ENCODE measurements around the gene PHF11. TPM values are rescaled to one million over a fixed set of nuclear protein-coding genes. Genes with fewer than 3 reads are reported as not detected.
"Not testable (repeated sequence)": the region's sequence is repeated elsewhere in the genome, so short reads cannot be mapped to it uniquely, and the experiment has no call there.

PHF11 gene
- polyA plus RNA-seq, 2 of the 4 experiments (the other 2 are of a cell fraction): 7.1 to 11.7 TPM

GRCh38 chr13:49488563-49488962 lies 7.2 kb upstream of the PHF11 start:
- Histone ChIP-seq H3K4me1 (no peaks in the 10 kb centered on the region), H3K4me2 (no peak overlapping the region), H3K27ac (no peak overlapping the region), H3K9me3 (no peaks in the 10 kb centered on the region), H3K4me3 (no peak overlapping the region)
- WGBS (ENCODE audit: missing lambda C conversion rate): 91% methylated on average over 2 of the region's 2 CpGs
- CTCF ChIA-PET: no interaction called here
- TF ChIP-seq ESRRA (IDR thresholded peaks at IDR 0.05; ENCODE audit: borderline replicate concordance, low read length): no peak
- no peak for TF ChIP-seq POLR2AphosphoS2 (conservative IDR thresholded peaks at IDR 0.05; ENCODE audit: low read length)
- no peak for TF ChIP-seq HEYL (CRISPR knock-in tag; IDR thresholded peaks at IDR 0.05)
- TF ChIP-seq NR3C1 (IDR thresholded peaks at IDR 0.05): no peak
- FAIRE-seq (no peak), DNase-seq (ENCODE audit: low read depth in 1 of 2, low spot score in 1 of 2) (no peak), ATAC-seq (no peak)
- POLR2A ChIA-PET: no interaction called here

DNA sequence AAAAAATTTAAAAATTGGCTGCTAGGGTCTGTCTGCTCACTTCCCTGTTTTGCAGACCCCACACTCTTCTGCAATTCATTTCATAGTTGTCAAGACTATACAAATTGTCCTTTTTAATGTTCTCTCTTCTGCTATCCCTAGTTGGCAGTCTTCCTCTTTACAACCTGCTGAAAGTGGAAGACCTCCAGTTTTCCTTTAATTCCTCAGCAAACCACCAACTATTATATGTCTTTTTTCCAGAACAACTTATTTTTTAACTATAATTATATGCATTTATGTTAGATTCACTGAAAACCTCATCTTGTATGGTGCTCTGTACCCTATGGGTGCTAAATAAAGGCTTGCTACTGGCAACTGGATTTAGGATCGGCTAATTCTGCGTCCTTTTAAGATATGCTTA lies 1.1 kb upstream of the PHF11 start:
- H3K9me3 ChIP-seq: no peaks in the 10 kb centered on the region
- WGBS (ENCODE audit: missing lambda C conversion rate): 2% methylated on average over 2 of the region's 2 CpGs
- DNase-seq (ENCODE audit: low read depth in 1 of 2, low spot score in 1 of 2): no peak
- H3K4me2 ChIP-seq: peak overlapping the region; percentile 93
- H3K4me3 ChIP-seq: peak overlapping the region; percentile 83
- H3K4me1 ChIP-seq: peaks cover 8% of the 10 kb centered on the region
- no peak for ATAC-seq
- ChIA-PET CTCF (interaction anchor here (1.6 kb wide), 1 partner anchor 183 kb away, joined by 3 read pairs; no protein-coding TSS in a partner anchor), POLR2A (interaction anchor here (1.9 kb wide), 1 partner anchor 50 kb away, joined by 10 read pairs; the partner anchor contains the start of genes CAB39L and SETDB2)
- peak overlapping the region; percentile 83 to 98 for H3K27ac ChIP-seq
- no peak for TF ChIP-seq MAZ (IDR thresholded peaks at IDR 0.05; ENCODE audit: borderline replicate concordance, low read depth, low read length)
- TF ChIP-seq, protein P1, sequence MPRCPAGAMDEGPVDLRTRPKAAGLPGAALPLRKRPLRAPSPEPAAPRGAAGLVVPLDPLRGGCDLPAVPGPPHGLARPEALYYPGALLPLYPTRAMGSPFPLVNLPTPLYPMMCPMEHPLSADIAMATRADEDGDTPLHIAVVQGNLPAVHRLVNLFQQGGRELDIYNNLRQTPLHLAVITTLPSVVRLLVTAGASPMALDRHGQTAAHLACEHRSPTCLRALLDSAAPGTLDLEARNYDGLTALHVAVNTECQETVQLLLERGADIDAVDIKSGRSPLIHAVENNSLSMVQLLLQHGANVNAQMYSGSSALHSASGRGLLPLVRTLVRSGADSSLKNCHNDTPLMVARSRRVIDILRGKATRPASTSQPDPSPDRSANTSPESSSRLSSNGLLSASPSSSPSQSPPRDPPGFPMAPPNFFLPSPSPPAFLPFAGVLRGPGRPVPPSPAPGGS (IDR thresholded peaks at IDR 0.05): no peak
- no peak for TF ChIP-seq FOSB (CRISPR knock-in tag; IDR thresholded peaks at IDR 0.05)
- TF ChIP-seq, protein P2, sequence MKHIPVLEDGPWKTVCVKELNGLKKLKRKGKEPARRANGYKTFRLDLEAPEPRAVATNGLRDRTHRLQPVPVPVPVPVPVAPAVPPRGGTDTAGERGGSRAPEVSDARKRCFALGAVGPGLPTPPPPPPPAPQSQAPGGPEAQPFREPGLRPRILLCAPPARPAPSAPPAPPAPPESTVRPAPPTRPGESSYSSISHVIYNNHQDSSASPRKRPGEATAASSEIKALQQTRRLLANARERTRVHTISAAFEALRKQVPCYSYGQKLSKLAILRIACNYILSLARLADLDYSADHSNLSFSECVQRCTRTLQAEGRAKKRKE (CRISPR knock-in tag; IDR thresholded peaks at IDR 0.05; ENCODE audit: low read depth): no peak
- TF ChIP-seq USF2 (IDR thresholded peaks at IDR 0.05): no peak
- TF ChIP-seq, protein P3, sequence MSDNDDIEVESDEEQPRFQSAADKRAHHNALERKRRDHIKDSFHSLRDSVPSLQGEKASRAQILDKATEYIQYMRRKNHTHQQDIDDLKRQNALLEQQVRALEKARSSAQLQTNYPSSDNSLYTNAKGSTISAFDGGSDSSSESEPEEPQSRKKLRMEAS (IDR thresholded peaks at IDR 0.05): no peak
- TF ChIP-seq, protein P4, sequence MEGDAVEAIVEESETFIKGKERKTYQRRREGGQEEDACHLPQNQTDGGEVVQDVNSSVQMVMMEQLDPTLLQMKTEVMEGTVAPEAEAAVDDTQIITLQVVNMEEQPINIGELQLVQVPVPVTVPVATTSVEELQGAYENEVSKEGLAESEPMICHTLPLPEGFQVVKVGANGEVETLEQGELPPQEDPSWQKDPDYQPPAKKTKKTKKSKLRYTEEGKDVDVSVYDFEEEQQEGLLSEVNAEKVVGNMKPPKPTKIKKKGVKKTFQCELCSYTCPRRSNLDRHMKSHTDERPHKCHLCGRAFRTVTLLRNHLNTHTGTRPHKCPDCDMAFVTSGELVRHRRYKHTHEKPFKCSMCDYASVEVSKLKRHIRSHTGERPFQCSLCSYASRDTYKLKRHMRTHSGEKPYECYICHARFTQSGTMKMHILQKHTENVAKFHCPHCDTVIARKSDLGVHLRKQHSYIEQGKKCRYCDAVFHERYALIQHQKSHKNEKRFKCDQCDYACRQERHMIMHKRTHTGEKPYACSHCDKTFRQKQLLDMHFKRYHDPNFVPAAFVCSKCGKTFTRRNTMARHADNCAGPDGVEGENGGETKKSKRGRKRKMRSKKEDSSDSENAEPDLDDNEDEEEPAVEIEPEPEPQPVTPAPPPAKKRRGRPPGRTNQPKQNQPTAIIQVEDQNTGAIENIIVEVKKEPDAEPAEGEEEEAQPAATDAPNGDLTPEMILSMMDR (IDR thresholded peaks at IDR 0.05): 0 out of 3 replicates have a peak, but pooled peaks have one; percentile 6
- no peak for FAIRE-seq

GRCh38 chr13:49496837-49497236 lies 1.1 kb downstream of the PHF11 start:
- WGBS (ENCODE audit: missing lambda C conversion rate): 87% methylated on average over 11 of the region's 11 CpGs
- not testable (repeated sequence) for ATAC-seq

DNA sequence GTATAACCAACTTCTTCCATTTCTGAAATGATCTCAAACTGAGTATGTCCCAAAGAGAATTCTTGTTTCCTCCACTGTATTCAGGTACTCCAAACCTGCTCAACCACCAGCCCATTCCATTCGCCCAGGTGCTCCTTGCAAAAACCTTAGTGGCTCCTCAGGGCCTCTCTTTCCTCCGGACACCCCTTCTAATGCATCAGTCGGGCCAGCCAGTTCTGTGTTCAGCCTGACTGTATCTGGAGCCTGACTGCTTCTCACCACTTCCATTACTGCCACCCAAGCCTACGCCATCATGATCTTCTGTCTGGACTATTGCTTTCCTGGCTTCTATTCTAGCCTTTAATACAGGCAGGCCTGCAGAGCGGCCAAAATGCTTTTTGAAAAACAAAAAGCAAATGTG lies 1.5 kb downstream of the PHF11 start:
- ATAC-seq: no peak
- Histone ChIP-seq H3K4me1 (peaks cover 8% of the 10 kb centered on the region), H3K4me2 (no peak overlapping the region), H3K9me3 (no peaks in the 10 kb centered on the region), H3K4me3 (no peak overlapping the region), H3K27ac (no peak overlapping the region)
- 96% methylated on average over 5 of the region's 5 CpGs for WGBS (ENCODE audit: missing lambda C conversion rate)
- no peak for DNase-seq (ENCODE audit: low read depth in 1 of 2, low spot score in 1 of 2)
- TF ChIP-seq TFCP2L1 (CRISPR knock-in tag; IDR thresholded peaks at IDR 0.05): no peak
- TF ChIP-seq NPAS2 (CRISPR knock-in tag; IDR thresholded peaks at IDR 0.05; ENCODE audit: borderline replicate concordance): no peak
- TF ChIP-seq ZC3H11A (IDR thresholded peaks at IDR 0.05): no peak
- no peak for TF ChIP-seq BHLHE40 (IDR thresholded peaks at IDR 0.05; ENCODE audit: low read depth, low read length)
- TF ChIP-seq, protein P5, sequence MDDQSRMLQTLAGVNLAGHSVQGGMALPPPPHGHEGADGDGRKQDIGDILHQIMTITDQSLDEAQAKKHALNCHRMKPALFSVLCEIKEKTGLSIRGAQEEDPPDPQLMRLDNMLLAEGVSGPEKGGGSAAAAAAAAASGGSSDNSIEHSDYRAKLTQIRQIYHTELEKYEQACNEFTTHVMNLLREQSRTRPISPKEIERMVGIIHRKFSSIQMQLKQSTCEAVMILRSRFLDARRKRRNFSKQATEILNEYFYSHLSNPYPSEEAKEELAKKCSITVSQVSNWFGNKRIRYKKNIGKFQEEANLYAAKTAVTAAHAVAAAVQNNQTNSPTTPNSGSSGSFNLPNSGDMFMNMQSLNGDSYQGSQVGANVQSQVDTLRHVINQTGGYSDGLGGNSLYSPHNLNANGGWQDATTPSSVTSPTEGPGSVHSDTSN (IDR thresholded peaks at IDR 0.05): no peak
- TF ChIP-seq, protein P2 (CRISPR knock-in tag; IDR thresholded peaks at IDR 0.05; ENCODE audit: low read depth): no peak
- TF ChIP-seq USF2 (IDR thresholded peaks at IDR 0.05): no peak
- TF ChIP-seq MYC (IDR thresholded peaks at IDR 0.05; ENCODE audit: borderline replicate concordance, low read length): no peak
- no peak for TF ChIP-seq HEYL (CRISPR knock-in tag; IDR thresholded peaks at IDR 0.05)
- TF ChIP-seq HDAC2 (IDR thresholded peaks at IDR 0.05): no peak
- TF ChIP-seq EHF (CRISPR knock-in tag; IDR thresholded peaks at IDR 0.05): no peak
- no peak for TF ChIP-seq SREBF2 (IDR thresholded peaks at IDR 0.05)
- TF ChIP-seq KDM1A (IDR thresholded peaks at IDR 0.05; ENCODE audit: low read depth): no peak
- TF ChIP-seq MAFK (IDR thresholded peaks at IDR 0.05; ENCODE audit: partially characterized antibody): no peak
- ChIA-PET POLR2A (no interaction called here), CTCF (interaction anchor here (0.8 kb wide), 1 partner anchor 14 kb away, joined by 4 read pairs; no protein-coding TSS in a partner anchor)
- FAIRE-seq: no peak

More at GRCh38 chr13:49496837-49497236, 1.1 kb downstream of the PHF11 start:
- not testable (repeated sequence) for H3K4me1 ChIP-seq; H3K4me3 ChIP-seq; FAIRE-seq; DNase-seq (ENCODE audit: low read depth in 1 of 2, low spot score in 1 of 2); H3K9me3 ChIP-seq; H3K27ac ChIP-seq; H3K4me2 ChIP-seq
- CTCF ChIA-PET: interaction anchor here (0.8 kb wide), 1 partner anchor 14 kb away, joined by 4 read pairs; no protein-coding TSS in a partner anchor
- POLR2A ChIA-PET: interaction anchor here (1.9 kb wide), 1 partner anchor 53 kb away, joined by 10 read pairs; the partner anchor contains the start of genes CAB39L and SETDB2
